ENCODE data around the gene DMRT3. TPM values are rescaled to one million over a fixed set of nuclear protein-coding genes. Genes with fewer than 3 reads are reported as not detected.

Gene DMRT3
- total and polyA plus RNA-seq, 10 of the 15 experiments (the other 5 are each of a cell fraction or from before 2014, with no cell fraction given): 0.06 to 0.11 TPM; not detected in 8

- no peak for TF ChIP-seq E2F4 (IDR thresholded peaks at IDR 0.05; ENCODE audit: low read depth, low read length)
- 0 out of 2 replicates have a peak, but pooled peaks have one; percentile 9 for TF ChIP-seq RELB (IDR thresholded peaks at IDR 0.05; ENCODE audit: low read depth)
- TF ChIP-seq POLR2AphosphoS5 (IDR thresholded peaks at IDR 0.05; ENCODE audit: low read length): no peak
- no peak for TF ChIP-seq CBX3 (IDR thresholded peaks at IDR 0.05; ENCODE audit: borderline replicate concordance, low read depth)
- TF ChIP-seq ASH2L (IDR thresholded peaks at IDR 0.05; ENCODE audit: borderline replicate concordance, low read depth): no peak
- no peak for TF ChIP-seq SP1 (IDR thresholded peaks at IDR 0.05; ENCODE audit: low read depth, low read length)
- no peak for TF ChIP-seq CEBPB (IDR thresholded peaks at IDR 0.05; ENCODE audit: borderline replicate concordance in 1 of 2, low read depth in 2 of 2, low read length in 2 of 2)
- TF ChIP-seq RAD21 (IDR thresholded peaks at IDR 0.05; ENCODE audit: insufficient read depth, low read depth, low read length): peak; percentile 96
- no peak for TF ChIP-seq NR2F1 (conservative IDR thresholded peaks at IDR 0.05)
- TF ChIP-seq ELK1 (IDR thresholded peaks at IDR 0.05; ENCODE audit: low read depth, low read length): no peak
- no peak for TF ChIP-seq MYC (IDR thresholded peaks at IDR 0.05; ENCODE audit: insufficient read depth, insufficient read length, insufficient replicate concordance, low read length, severe bottlenecking)
- TF ChIP-seq NRF1 (conservative IDR thresholded peaks at IDR 0.05; ENCODE audit: low read depth, low read length): no peak
- TF ChIP-seq CBX5 (IDR thresholded peaks at IDR 0.05; ENCODE audit: low read depth): no peak
- no peak for TF ChIP-seq IRF3 (IDR thresholded peaks at IDR 0.05)
- peak; percentile 92 for TF ChIP-seq SMC3 (IDR thresholded peaks at IDR 0.05; ENCODE audit: borderline replicate concordance, low read length)
- no peak for TF ChIP-seq PAX5 (IDR thresholded peaks at IDR 0.05; ENCODE audit: borderline replicate concordance, low read depth, low read length)
- no peak for TF ChIP-seq E4F1 (IDR thresholded peaks at IDR 0.05; ENCODE audit: borderline replicate concordance, partially characterized antibody)
- TF ChIP-seq DPF2 (IDR thresholded peaks at IDR 0.05): 0 out of 2 replicates have a peak, but pooled peaks have one; percentile 19
- TF ChIP-seq NFIC (IDR thresholded peaks at IDR 0.05; ENCODE audit: low read depth, low read length): no peak
- TF ChIP-seq JUND (IDR thresholded peaks at IDR 0.05; ENCODE audit: low read depth, low read length): no peak
- TF ChIP-seq HDGF (IDR thresholded peaks at IDR 0.05): peak; percentile 18; the same call in 1 of the 2 replicates
- TF ChIP-seq CHD4 (IDR thresholded peaks at IDR 0.05): no peak
- TF ChIP-seq RB1 (IDR thresholded peaks at IDR 0.05; ENCODE audit: borderline replicate concordance): 0 out of 2 replicates have a peak, but pooled peaks have one; percentile 40
- no peak for TF ChIP-seq BRCA1 (IDR thresholded peaks at IDR 0.05; ENCODE audit: low read depth, low read length)
- no peak for TF ChIP-seq HDAC2 (IDR thresholded peaks at IDR 0.05)
Measured at GRCh38 chr9:1009101-1009707, 32.7 kb downstream of the DMRT3 start (continued).

Data from GM12878 (cell line).